Sigmoid colon (tissue), 7 donors: ENCODE data around the gene NUP188. TPM values are rescaled to one million over a fixed set of nuclear protein-coding genes. Genes with fewer than 3 reads are reported as not detected.

Experiments used
- DNase-seq: peaks from one replicate; pipeline ENCODE4 v3.0.0-alpha.2; 2019
- H3K27ac ChIP-seq, 4 donors: fragments of 200-600 bp; sonication (generic); one replicate each; pipeline ENCODE4 v1.5.1; 2016 to 2019; ENCODE audit warnings: mild to moderate bottlenecking in 1 of 4
- H3K27me3 ChIP-seq, 3 donors: fragments of 200-600 bp; sonication (generic); one replicate each; pipeline ENCODE4 v1.5.1; 2019; ENCODE audit warnings: mild to moderate bottlenecking in 1 of 3
- H3K36me3 ChIP-seq, 4 donors: fragments of 200-600 bp; sonication (generic); one replicate each; pipeline ENCODE4 v1.5.1; 2016 to 2019
- H3K4me1 ChIP-seq, 4 donors: fragments of 200-600 bp; sonication (generic); one replicate each; pipeline ENCODE4 v1.5.1; 2017 to 2019
- H3K4me3 ChIP-seq, 4 donors: fragments of 200-600 bp; sonication (generic); one replicate each; pipeline ENCODE4 v1.5.1; 2017 to 2019; ENCODE audit warnings: mild to moderate bottlenecking in 2 of 4, moderate library complexity in 1 of 4
- H3K9me3 ChIP-seq, 4 donors: fragments of 200-600 bp in 3 of 4; sonication (generic) in 3 of 4; one replicate each; pipeline versions ENCODE4 v1.5.1 to v1.6.1; 2013 to 2019
- EP300 ChIP-seq, 4 donors: sonication (generic); formaldehyde crosslinking; IDR thresholded peaks; one replicate each; pipeline ENCODE4 v1.6.1; 2017; ENCODE audit warnings: antibody characterized with exemption in 4 of 4
- POLR2A ChIP-seq, 2 donors: fragments of 450-650 bp; IDR thresholded peaks; one replicate each; pipeline ENCODE4 v1.6.1; 2016; ENCODE audit warnings: antibody characterized with exemption in 2 of 2, mild to moderate bottlenecking in 2 of 2, moderate library complexity in 2 of 2
- POLR2AphosphoS5 ChIP-seq, 4 donors: sonication (generic); formaldehyde crosslinking; IDR thresholded peaks; one replicate each; pipeline ENCODE4 v1.6.1; 2017; ENCODE audit warnings: antibody characterized with exemption in 4 of 4
- WGBS, 2 donors: extraction: QIAGEN DNeasy Blood & Tissue Kit; methylation state at CpG; one replicate each; pipeline ENCODE4 v1.1.7; 2013; 5-methylcytosine and 5-hydroxymethylcytosine counted together
- intact Hi-C: fragments of 100-400 bp; cut with DNase I; formaldehyde crosslinking; loops from one replicate; pipeline ENCODE4 v1.15.1; 2023
- polyA plus RNA-seq, 3 donors: library from polyadenylated mRNA; stranded (reverse); fragments of 200-250 nt; gene quantifications; one replicate each; pipeline ENCODE4 v1.2.3, GENCODE V29; 2013
- total RNA-seq, 4 donors: library from RNA; depleted of rRNA; stranded (reverse); fragments of >200 nt; gene quantifications; one replicate each; pipeline ENCODE4 v1.1.0, GENCODE V29; 2016
- TF ChIP-seq, protein P1 (sequence below), 4 experiments: fragments of 450-650 bp in 3 of 4; fragments of 200-600 bp in 1 of 4; IDR thresholded peaks; one replicate each; pipeline ENCODE4 v1.5.1; 2016 to 2019; ENCODE audit warnings: antibody characterized with exemption in 4 of 4, mild to moderate bottlenecking in 3 of 4, moderate library complexity in 2 of 4
- donor health status: healthy with polysubstance abuse.
- donor health status: Bipolar disorder and iron deficiency.
- donor health status: healthy.

NUP188 gene, protein sequence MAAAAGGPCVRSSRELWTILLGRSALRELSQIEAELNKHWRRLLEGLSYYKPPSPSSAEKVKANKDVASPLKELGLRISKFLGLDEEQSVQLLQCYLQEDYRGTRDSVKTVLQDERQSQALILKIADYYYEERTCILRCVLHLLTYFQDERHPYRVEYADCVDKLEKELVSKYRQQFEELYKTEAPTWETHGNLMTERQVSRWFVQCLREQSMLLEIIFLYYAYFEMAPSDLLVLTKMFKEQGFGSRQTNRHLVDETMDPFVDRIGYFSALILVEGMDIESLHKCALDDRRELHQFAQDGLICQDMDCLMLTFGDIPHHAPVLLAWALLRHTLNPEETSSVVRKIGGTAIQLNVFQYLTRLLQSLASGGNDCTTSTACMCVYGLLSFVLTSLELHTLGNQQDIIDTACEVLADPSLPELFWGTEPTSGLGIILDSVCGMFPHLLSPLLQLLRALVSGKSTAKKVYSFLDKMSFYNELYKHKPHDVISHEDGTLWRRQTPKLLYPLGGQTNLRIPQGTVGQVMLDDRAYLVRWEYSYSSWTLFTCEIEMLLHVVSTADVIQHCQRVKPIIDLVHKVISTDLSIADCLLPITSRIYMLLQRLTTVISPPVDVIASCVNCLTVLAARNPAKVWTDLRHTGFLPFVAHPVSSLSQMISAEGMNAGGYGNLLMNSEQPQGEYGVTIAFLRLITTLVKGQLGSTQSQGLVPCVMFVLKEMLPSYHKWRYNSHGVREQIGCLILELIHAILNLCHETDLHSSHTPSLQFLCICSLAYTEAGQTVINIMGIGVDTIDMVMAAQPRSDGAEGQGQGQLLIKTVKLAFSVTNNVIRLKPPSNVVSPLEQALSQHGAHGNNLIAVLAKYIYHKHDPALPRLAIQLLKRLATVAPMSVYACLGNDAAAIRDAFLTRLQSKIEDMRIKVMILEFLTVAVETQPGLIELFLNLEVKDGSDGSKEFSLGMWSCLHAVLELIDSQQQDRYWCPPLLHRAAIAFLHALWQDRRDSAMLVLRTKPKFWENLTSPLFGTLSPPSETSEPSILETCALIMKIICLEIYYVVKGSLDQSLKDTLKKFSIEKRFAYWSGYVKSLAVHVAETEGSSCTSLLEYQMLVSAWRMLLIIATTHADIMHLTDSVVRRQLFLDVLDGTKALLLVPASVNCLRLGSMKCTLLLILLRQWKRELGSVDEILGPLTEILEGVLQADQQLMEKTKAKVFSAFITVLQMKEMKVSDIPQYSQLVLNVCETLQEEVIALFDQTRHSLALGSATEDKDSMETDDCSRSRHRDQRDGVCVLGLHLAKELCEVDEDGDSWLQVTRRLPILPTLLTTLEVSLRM (N-terminal part only)
- total RNA-seq (10 to 100 TPM; 16.6 to 28.8 (median 24.6) TPM), polyA plus RNA-seq (10 to 100 TPM in 1 of 3 donors, 1 to 10 TPM in 2; 3.7 to 21.3 (median 5.4) TPM)

DNA sequence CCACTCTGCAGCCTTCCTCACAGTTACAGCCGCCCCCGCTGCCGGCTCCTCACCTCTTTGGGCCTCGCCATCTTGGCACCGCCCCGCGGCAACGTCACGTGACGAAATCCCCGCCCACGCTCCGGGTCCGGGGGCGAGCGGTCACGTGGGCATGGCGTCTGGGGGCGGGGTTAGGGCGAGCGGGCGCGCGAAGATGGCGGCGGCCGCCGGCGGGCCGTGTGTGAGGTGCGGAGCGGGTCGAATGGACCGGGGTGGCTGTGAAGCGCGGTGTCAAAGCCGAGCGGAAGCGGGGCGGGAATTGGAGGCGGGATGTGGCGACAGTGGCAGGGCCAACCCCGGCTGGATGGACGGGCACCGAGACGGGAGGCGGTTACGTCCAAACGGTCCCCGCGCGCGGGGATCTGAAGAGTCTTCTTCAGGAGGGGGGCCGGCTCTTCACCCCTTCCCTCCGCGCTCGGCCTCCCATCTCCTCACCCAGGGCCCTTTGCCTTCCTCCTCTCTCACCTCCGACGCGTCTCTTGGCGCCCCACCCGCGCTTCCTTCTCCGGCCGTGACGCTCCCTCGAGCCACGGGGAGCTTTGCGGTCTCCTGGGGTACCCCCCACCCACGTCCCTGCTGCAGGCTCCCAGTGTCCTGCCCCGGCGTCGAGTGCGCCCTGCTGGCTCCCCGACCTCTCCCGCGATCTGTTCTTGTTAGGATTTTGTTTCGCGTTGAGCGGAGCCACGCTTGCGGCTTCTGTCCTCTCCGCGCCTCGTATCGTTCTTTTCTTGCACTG lies at the start of gene NUP188, which contains the start of gene DOLK:
TSS of gene NUP188 (plus strand) at position 173 of the 775 bp plus-strand sequence. CDS start at position 194, 21 bp downstream.
TSS of gene DOLK (minus strand) at position 77 of the 775 bp plus-strand sequence. CDS start 300 bp downstream, outside the sequence.
- Histone ChIP-seq H3K27ac (peak within 1 kb of the TSS; percentile 86 to 95 (median 94)), H3K9me3 (no peaks in the 10 kb centered on the region), H3K4me3 (peak within 1 kb of the TSS; percentile 59 to 89 (median 76)), H3K4me1 (peaks cover 0 to 17% (median 16%) of the 10 kb centered on the region in 4 donors), H3K27me3 (no peaks in the 10 kb centered on the region), H3K36me3 (peaks cover 0 to 27% (median 2%) of the 10 kb centered on the region in 4 donors)
- TF ChIP-seq POLR2AphosphoS5 (IDR thresholded peaks at IDR 0.05) (peak; percentile 91 to 96 (median 96)), POLR2A (IDR thresholded peaks at IDR 0.05) (peak; percentile 87), EP300 (IDR thresholded peaks at IDR 0.05) (no peak)
- TF ChIP-seq, protein P1, sequence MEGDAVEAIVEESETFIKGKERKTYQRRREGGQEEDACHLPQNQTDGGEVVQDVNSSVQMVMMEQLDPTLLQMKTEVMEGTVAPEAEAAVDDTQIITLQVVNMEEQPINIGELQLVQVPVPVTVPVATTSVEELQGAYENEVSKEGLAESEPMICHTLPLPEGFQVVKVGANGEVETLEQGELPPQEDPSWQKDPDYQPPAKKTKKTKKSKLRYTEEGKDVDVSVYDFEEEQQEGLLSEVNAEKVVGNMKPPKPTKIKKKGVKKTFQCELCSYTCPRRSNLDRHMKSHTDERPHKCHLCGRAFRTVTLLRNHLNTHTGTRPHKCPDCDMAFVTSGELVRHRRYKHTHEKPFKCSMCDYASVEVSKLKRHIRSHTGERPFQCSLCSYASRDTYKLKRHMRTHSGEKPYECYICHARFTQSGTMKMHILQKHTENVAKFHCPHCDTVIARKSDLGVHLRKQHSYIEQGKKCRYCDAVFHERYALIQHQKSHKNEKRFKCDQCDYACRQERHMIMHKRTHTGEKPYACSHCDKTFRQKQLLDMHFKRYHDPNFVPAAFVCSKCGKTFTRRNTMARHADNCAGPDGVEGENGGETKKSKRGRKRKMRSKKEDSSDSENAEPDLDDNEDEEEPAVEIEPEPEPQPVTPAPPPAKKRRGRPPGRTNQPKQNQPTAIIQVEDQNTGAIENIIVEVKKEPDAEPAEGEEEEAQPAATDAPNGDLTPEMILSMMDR (IDR thresholded peaks at IDR 0.05) = no peak
- 0 to 1% methylated on average over 86 of the region's 86 CpGs for WGBS, 2 donors
- intact Hi-C loops = no loop called here
- peak; percentile 97 for DNase-seq

DNA sequence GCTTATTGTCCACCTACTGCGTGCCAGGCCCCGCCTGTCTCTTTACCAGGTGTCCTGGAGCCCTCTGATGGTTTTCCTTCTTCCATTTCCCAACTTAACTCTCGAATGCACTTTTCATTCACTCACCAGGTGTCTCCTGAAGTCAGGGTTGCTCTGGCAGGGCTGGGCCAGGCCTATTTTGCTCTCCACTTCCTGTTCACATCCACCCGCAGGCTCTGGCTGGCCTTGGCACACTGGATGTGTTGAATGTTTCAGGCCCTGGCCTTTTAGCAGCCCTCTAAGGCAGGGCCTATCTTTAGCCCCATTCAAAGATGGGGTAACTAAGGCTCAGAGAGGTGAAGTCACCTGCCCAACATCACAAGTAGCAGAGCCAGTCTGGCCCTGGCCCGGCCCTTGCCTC lies 49.1 kb upstream of the NUP188 start:
- no peaks in the 10 kb centered on the region for H3K27me3 ChIP-seq
- TF ChIP-seq EP300 (IDR thresholded peaks at IDR 0.05) (no peak), POLR2AphosphoS5 (IDR thresholded peaks at IDR 0.05) (no peak), POLR2A (IDR thresholded peaks at IDR 0.05) (no peak)
- TF ChIP-seq, protein P1 (IDR thresholded peaks at IDR 0.05) = no peak
- H3K27ac ChIP-seq = peak overlapping the region in 3 of 4 donors; percentile 13 to 37 (median 24)
- no peak for DNase-seq
- no peak overlapping the region for H3K4me3 ChIP-seq
- H3K4me1 ChIP-seq = peaks cover 0 to 36% (median 33%) of the 10 kb centered on the region in 4 donors
- H3K36me3 ChIP-seq = peaks cover 5 to 77% (median 18%) of the 10 kb centered on the region in 4 donors
- 66 to 67% methylated on average over 5 of the region's 5 CpGs for WGBS, 2 donors
- intact Hi-C loops = no loop called here
- no peaks in the 10 kb centered on the region for H3K9me3 ChIP-seq

DNA sequence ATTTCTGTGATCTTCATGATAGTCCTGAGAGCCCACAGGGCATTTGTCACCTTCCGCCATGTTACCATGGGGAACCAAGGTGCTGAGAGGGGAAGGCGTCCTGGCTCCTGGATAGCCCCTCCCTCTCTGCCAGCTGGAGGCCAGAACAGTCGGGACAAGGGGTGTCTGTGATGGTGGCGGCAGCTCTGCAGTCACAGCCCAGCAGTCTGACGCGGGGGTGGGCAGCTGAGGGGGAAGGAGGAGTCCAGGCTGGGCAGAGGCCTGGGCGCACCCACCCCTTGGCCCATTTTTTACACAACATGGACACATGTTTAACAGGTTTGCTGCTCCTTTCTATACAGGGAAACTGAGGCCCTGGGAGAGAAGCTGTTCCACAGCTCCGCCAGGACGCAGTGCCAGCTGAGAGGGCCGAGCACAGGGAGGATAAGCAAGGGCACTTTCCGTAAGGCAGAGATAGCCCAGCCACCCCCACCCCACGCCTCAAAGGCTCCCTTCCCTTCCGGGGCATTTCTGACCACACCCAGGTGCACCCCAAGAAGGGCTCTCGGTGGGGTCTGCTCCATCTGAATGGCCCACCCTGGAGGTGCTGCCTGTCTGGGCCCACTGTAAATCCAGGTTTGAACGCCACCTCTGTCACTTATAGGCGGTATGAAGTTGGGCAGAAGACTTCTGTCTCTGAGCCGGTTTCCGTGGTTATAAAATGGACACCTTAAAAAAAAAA lies 48.5 kb upstream of the NUP188 start:
- Histone ChIP-seq H3K27me3 (no peaks in the 10 kb centered on the region), H3K4me3 (no peak overlapping the region), H3K36me3 (peaks cover 5 to 71% (median 16%) of the 10 kb centered on the region in 4 donors), H3K9me3 (no peaks in the 10 kb centered on the region), H3K27ac (peak overlapping the region; percentile 13 to 51 (median 30)), H3K4me1 (peaks cover 0 to 32% (median 28%) of the 10 kb centered on the region in 4 donors)
- 81 to 89% methylated on average over 18 of the region's 18 CpGs for WGBS, 2 donors
- no peak for DNase-seq
- intact Hi-C loops = no loop called here
- TF ChIP-seq POLR2A (IDR thresholded peaks at IDR 0.05) (no peak), POLR2AphosphoS5 (IDR thresholded peaks at IDR 0.05) (no peak), EP300 (IDR thresholded peaks at IDR 0.05) (no peak)
- TF ChIP-seq, protein P1 (IDR thresholded peaks at IDR 0.05) = no peak
